ENCODE data around the gene BCKDK. TPM values are rescaled to one million over a fixed set of nuclear protein-coding genes. Genes with fewer than 3 reads are reported as not detected.
A peak's percentile ranks its signal among the peaks of the same experiment; 100 is the strongest.

The BCKDK gene
- total RNA-seq, 1 donor from 2014 or later: 37.0 TPM

DNA sequence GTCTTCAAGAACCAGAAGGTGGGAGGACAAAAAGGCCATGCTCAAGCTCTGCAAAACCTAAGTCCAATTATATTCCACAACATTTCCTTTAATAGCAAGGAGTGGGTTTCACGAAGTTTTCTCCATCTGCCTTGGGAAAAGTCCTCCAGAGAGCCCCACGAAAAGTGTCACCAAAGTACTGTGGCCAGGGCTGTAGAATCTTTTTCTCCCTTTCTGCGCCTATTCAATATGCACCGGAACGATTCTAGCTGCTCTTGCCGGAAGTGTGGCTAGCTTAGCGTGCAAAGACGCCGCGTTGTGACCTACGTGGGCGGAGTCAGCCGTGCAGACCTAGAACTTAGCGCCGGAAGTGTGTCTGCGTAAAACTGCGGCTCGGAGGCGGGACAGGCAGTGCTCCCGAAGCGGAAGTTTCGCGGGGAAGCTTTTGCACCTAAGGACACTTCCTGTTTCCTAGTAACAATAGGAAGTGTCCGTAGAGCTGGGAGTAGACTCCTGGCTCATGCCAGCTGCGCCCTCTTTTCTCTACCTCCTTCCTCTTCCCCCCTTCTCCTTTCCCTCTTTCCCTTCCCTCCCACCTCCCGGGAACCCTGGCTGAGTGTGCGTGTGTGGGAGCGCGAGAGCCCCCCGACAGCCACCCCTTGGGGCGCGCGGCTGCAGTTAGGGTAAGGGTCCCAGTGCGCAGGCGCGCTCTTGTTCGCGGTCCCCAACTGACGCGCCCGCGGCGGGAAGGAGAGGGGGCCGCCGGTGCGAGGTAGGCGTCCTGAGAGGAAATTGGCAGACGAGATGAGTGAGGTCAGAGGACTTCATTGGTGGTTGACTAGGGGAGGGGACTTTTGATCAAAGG lies 34.0 kb upstream of the BCKDK start, which contains the start of the genes ZNF646 and ZNF668:
ZNF646 (plus strand) TSS at position 453 of the 844 bp plus-strand sequence. CDS start 1,903 bp downstream, outside the sequence.
ZNF668 (minus strand) TSS at position 271 of the 844 bp plus-strand sequence. CDS start 9,781 bp downstream, outside the sequence.
- Mint-ChIP-seq H3K27ac (peak within 1 kb of the TSS; percentile 96), H3K4me3 (peak within 1 kb of the TSS; percentile 99), H3K36me3 (peaks cover 12% of the 10 kb centered on the region), H3K4me1 (peaks cover 21% of the 10 kb centered on the region), H3K9me3 (no peaks in the 10 kb centered on the region), H3K27me3 (ENCODE audit: low read depth) (no peaks in the 10 kb centered on the region)
- TF ChIP-seq, protein P1, sequence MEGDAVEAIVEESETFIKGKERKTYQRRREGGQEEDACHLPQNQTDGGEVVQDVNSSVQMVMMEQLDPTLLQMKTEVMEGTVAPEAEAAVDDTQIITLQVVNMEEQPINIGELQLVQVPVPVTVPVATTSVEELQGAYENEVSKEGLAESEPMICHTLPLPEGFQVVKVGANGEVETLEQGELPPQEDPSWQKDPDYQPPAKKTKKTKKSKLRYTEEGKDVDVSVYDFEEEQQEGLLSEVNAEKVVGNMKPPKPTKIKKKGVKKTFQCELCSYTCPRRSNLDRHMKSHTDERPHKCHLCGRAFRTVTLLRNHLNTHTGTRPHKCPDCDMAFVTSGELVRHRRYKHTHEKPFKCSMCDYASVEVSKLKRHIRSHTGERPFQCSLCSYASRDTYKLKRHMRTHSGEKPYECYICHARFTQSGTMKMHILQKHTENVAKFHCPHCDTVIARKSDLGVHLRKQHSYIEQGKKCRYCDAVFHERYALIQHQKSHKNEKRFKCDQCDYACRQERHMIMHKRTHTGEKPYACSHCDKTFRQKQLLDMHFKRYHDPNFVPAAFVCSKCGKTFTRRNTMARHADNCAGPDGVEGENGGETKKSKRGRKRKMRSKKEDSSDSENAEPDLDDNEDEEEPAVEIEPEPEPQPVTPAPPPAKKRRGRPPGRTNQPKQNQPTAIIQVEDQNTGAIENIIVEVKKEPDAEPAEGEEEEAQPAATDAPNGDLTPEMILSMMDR (IDR thresholded peaks at IDR 0.05; ENCODE audit: unreplicated experiment): no peak
- peak; percentile 91 to 94 for DNase-seq (ENCODE audit: low spot score in 2 of 2, unreplicated experiment in 2 of 2)

DNA sequence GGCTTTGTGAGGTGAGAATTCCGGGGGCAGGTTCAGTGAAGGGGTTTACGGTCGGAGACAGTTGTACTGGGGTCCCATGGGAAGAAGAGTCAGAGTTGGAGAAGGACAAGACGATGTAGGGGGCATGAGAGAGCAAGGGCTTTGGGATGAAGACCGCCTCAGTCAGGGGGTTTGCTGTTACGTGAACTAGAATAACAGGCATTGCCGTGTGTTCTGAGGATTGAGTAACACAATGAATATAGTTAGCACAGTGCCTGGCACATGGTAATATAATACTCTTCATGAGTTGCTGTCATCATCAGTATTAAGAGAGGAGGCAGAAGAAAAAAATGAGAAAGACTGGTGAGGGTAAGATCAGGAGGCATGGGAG lies 33.4 kb upstream of the BCKDK start:
- no peaks in the 10 kb centered on the region for H3K9me3 Mint-ChIP-seq
- peaks cover 16% of the 10 kb centered on the region for H3K36me3 Mint-ChIP-seq
- peaks cover 21% of the 10 kb centered on the region for H3K4me1 Mint-ChIP-seq
- H3K27ac Mint-ChIP-seq: peak overlapping the region; percentile 96
- TF ChIP-seq, protein P1 (IDR thresholded peaks at IDR 0.05; ENCODE audit: unreplicated experiment): no peak
- peak overlapping the region; percentile 88 for H3K4me3 Mint-ChIP-seq
- no peaks in the 10 kb centered on the region for H3K27me3 Mint-ChIP-seq (ENCODE audit: low read depth)
- DNase-seq (ENCODE audit: low spot score in 2 of 2, unreplicated experiment in 2 of 2): no peak

DNA sequence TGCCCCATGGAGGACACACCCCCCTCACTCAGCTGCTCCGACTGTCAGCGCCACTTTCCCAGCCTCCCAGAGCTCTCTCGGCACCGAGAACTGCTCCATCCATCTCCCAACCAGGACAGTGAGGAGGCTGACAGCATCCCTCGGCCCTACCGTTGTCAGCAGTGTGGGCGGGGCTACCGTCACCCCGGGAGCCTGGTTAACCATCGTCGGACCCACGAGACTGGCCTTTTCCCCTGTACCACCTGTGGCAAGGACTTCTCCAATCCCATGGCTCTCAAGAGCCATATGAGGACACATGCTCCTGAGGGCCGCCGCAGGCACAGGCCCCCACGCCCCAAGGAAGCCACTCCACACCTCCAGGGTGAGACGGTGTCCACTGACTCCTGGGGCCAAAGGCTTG lies 31.9 kb upstream of the BCKDK start:
- Mint-ChIP-seq H3K27me3 (ENCODE audit: low read depth) (no peaks in the 10 kb centered on the region), H3K36me3 (peaks cover 20% of the 10 kb centered on the region), H3K4me1 (peaks cover 21% of the 10 kb centered on the region), H3K9me3 (no peaks in the 10 kb centered on the region), H3K27ac (peak overlapping the region; percentile 39), H3K4me3 (peak overlapping the region; percentile 26)
- TF ChIP-seq, protein P1 (IDR thresholded peaks at IDR 0.05; ENCODE audit: unreplicated experiment): no peak
- DNase-seq (ENCODE audit: low spot score in 2 of 2, unreplicated experiment in 2 of 2): no peak

DNA sequence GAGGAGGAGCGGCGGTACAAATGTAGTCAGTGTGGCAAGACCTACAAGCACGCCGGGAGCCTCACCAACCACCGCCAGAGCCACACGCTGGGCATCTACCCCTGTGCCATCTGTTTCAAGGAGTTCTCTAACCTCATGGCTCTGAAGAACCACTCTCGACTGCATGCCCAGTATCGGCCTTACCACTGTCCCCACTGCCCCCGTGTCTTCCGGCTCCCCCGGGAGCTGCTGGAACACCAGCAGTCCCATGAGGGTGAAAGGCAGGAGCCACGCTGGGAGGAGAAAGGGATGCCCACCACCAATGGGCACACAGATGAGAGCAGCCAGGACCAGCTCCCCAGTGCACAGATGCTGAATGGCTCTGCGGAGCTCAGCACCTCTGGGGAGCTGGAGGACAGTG lies 31.2 kb upstream of the BCKDK start:
- Mint-ChIP-seq H3K27me3 (ENCODE audit: low read depth) (no peaks in the 10 kb centered on the region), H3K9me3 (no peaks in the 10 kb centered on the region), H3K4me3 (no peak overlapping the region), H3K4me1 (peaks cover 16% of the 10 kb centered on the region), H3K36me3 (peaks cover 20% of the 10 kb centered on the region), H3K27ac (no peak overlapping the region)
- DNase-seq (ENCODE audit: low spot score in 2 of 2, unreplicated experiment in 2 of 2): no peak
- TF ChIP-seq, protein P1 (IDR thresholded peaks at IDR 0.05; ENCODE audit: unreplicated experiment): no peak

DNA sequence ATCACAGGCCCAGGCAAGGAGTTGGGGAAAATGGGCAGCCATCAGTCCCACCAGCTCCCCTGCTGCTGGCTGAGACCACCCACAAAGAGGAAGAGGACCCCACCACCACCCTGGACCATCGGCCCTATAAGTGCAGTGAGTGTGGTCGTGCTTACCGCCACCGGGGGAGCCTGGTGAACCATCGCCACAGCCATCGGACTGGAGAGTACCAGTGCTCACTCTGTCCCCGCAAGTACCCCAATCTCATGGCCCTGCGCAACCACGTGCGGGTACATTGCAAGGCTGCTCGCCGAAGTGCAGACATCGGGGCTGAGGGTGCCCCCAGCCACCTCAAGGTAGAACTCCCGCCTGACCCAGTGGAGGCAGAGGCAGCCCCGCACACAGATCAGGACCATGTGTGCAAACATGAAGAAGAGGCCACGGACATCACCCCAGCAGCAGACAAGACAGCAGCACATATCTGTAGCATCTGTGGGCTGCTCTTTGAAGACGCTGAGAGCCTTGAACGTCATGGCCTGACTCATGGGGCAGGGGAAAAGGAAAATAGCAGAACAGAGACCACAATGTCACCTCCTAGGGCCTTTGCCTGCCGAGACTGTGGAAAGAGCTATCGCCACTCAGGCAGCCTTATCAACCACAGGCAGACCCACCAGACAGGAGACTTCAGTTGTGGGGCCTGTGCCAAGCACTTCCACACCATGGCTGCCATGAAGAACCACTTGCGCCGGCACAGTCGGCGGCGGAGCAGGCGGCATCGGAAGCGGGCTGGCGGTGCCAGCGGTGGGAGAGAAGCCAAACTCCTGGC lies 30.4 kb upstream of the BCKDK start:
- DNase-seq (ENCODE audit: low spot score in 2 of 2, unreplicated experiment in 2 of 2): no peak
- no peaks in the 10 kb centered on the region for H3K27me3 Mint-ChIP-seq (ENCODE audit: low read depth)
- peaks cover 22% of the 10 kb centered on the region for H3K36me3 Mint-ChIP-seq
- TF ChIP-seq, protein P1 (IDR thresholded peaks at IDR 0.05; ENCODE audit: unreplicated experiment): no peak
- H3K4me3 Mint-ChIP-seq: no peak overlapping the region
- no peak overlapping the region for H3K27ac Mint-ChIP-seq
- peaks cover 9% of the 10 kb centered on the region for H3K4me1 Mint-ChIP-seq
- no peaks in the 10 kb centered on the region for H3K9me3 Mint-ChIP-seq
